ENCODE results near the gene SULT4A1.

The SULT4A1 gene

GRCh38 chr22:43867839-43868635 lies 5.7 kb upstream of the SULT4A1 start:
- no peak overlapping the region for H2AFZ ChIP-seq (ENCODE audit: low read length)
- H3K27me3 ChIP-seq (ENCODE audit: insufficient read depth, low read length): no peaks in the 10 kb centered on the region
- no peak overlapping the region for H3K27ac ChIP-seq (ENCODE audit: low read depth, low read length, poor library complexity, severe bottlenecking)
- H3K9ac ChIP-seq (ENCODE audit: low read length): no peak overlapping the region
- TF ChIP-seq, protein P1, sequence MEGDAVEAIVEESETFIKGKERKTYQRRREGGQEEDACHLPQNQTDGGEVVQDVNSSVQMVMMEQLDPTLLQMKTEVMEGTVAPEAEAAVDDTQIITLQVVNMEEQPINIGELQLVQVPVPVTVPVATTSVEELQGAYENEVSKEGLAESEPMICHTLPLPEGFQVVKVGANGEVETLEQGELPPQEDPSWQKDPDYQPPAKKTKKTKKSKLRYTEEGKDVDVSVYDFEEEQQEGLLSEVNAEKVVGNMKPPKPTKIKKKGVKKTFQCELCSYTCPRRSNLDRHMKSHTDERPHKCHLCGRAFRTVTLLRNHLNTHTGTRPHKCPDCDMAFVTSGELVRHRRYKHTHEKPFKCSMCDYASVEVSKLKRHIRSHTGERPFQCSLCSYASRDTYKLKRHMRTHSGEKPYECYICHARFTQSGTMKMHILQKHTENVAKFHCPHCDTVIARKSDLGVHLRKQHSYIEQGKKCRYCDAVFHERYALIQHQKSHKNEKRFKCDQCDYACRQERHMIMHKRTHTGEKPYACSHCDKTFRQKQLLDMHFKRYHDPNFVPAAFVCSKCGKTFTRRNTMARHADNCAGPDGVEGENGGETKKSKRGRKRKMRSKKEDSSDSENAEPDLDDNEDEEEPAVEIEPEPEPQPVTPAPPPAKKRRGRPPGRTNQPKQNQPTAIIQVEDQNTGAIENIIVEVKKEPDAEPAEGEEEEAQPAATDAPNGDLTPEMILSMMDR (IDR thresholded peaks at IDR 0.05; ENCODE audit: low read length): no peak
- TF ChIP-seq EZH2 (IDR thresholded peaks at IDR 0.05; ENCODE audit: borderline replicate concordance, low read length): no peak
- H3K4me2 ChIP-seq (ENCODE audit: low read length): no peak overlapping the region
- no peaks in the 10 kb centered on the region for H3F3A ChIP-seq (ENCODE audit: insufficient read depth, low read length)
- H3K36me3 ChIP-seq (ENCODE audit: insufficient read depth, low read length): no peaks in the 10 kb centered on the region
- no peaks in the 10 kb centered on the region for H3K9me2 ChIP-seq (ENCODE audit: low read depth, low read length)
- no peaks in the 10 kb centered on the region for H3K9me3 ChIP-seq (ENCODE audit: low read length)
- H3K4me1 ChIP-seq (ENCODE audit: insufficient read depth, low read length, severe bottlenecking): no peaks in the 10 kb centered on the region
- no peak overlapping the region for H3K4me3 ChIP-seq (ENCODE audit: low read depth, low read length, poor library complexity, severe bottlenecking)
- H3K79me2 ChIP-seq (ENCODE audit: insufficient read depth, low read length): no peaks in the 10 kb centered on the region
- no peaks in the 10 kb centered on the region for H4K20me1 ChIP-seq (ENCODE audit: insufficient read depth, low read length)

- no peak for TF ChIP-seq EZH2 (IDR thresholded peaks at IDR 0.05; ENCODE audit: borderline replicate concordance, low read length)
- TF ChIP-seq, protein P1 (IDR thresholded peaks at IDR 0.05; ENCODE audit: low read length): no peak
- no peaks in the 10 kb centered on the region for H3K9me3 ChIP-seq (ENCODE audit: low read length)
Observed at GRCh38 chr22:43862882-43863202, 529 bp upstream of the SULT4A1 start.

DNA sequence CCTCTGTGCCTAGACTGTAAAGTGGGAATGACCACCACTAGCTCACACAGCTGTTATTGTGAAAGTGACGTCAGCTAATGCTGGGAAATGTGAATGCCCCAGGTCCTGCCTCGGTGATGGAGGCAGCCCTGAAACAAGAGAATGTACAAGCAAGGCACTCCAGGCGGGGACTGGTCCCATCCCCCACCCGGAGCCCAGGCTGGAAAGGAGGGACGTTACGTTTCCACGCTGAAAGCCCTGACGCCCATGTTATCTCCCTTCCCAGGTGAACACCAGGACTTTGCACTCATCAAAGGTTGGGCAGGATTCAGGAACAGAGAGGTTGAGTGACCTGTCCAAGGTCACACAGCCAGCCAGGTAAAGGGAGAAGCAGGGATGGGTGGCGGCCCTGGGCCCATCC lies 784 bp downstream of the SULT4A1 start:
- TF ChIP-seq, protein P1 (IDR thresholded peaks at IDR 0.05; ENCODE audit: low read length): no peak
- no peak for TF ChIP-seq EZH2 (IDR thresholded peaks at IDR 0.05; ENCODE audit: borderline replicate concordance, low read length)
- H3K27ac ChIP-seq (ENCODE audit: low read depth, low read length, poor library complexity, severe bottlenecking): no peak overlapping the region
- no peaks in the 10 kb centered on the region for H3K9me3 ChIP-seq (ENCODE audit: low read length)
- H3K27me3 ChIP-seq (ENCODE audit: insufficient read depth, low read length): no peaks in the 10 kb centered on the region; the same call in 1 of the 2 replicates
- H3K4me2 ChIP-seq (ENCODE audit: low read length): no peak overlapping the region
- no peaks in the 10 kb centered on the region for H3K9me2 ChIP-seq (ENCODE audit: low read depth, low read length)
- no peaks in the 10 kb centered on the region for H3F3A ChIP-seq (ENCODE audit: insufficient read depth, low read length)
- H3K9ac ChIP-seq (ENCODE audit: low read length): no peak overlapping the region
- H4K20me1 ChIP-seq (ENCODE audit: insufficient read depth, low read length): no peaks in the 10 kb centered on the region
- no peak overlapping the region for H3K4me3 ChIP-seq (ENCODE audit: low read depth, low read length, poor library complexity, severe bottlenecking)
- no peak overlapping the region for H2AFZ ChIP-seq (ENCODE audit: low read length)
- H3K36me3 ChIP-seq (ENCODE audit: insufficient read depth, low read length): no peaks in the 10 kb centered on the region
- H3K4me1 ChIP-seq (ENCODE audit: insufficient read depth, low read length, severe bottlenecking): no peaks in the 10 kb centered on the region
- H3K79me2 ChIP-seq (ENCODE audit: insufficient read depth, low read length): no peaks in the 10 kb centered on the region

More at GRCh38 chr22:43862882-43863202, 529 bp upstream of the SULT4A1 start:
- Histone ChIP-seq H3K4me1 (ENCODE audit: insufficient read depth, low read length, severe bottlenecking) (no peaks in the 10 kb centered on the region), H3K27me3 (ENCODE audit: insufficient read depth, low read length) (no peaks in the 10 kb centered on the region), H4K20me1 (ENCODE audit: insufficient read depth, low read length) (no peaks in the 10 kb centered on the region), H3K36me3 (ENCODE audit: insufficient read depth, low read length) (no peaks in the 10 kb centered on the region), H2AFZ (ENCODE audit: low read length) (no peak overlapping the region), H3K27ac (ENCODE audit: low read depth, low read length, poor library complexity, severe bottlenecking) (no peak overlapping the region), H3K9ac (ENCODE audit: low read length) (no peak overlapping the region), H3K79me2 (ENCODE audit: insufficient read depth, low read length) (no peaks in the 10 kb centered on the region), H3K4me3 (ENCODE audit: low read depth, low read length, poor library complexity, severe bottlenecking) (no peak overlapping the region), H3F3A (ENCODE audit: insufficient read depth, low read length) (no peaks in the 10 kb centered on the region), H3K4me2 (ENCODE audit: low read length) (no peak overlapping the region), H3K9me2 (ENCODE audit: low read depth, low read length) (no peaks in the 10 kb centered on the region)
